Left ventricle myocardium superior (tissue), 1 donor: ENCODE data around the gene HCAR2. TPM values are rescaled to one million over a fixed set of nuclear protein-coding genes. Genes with fewer than 3 reads are reported as not detected.
"Not testable (repeated sequence)": the region's sequence is repeated elsewhere in the genome, so short reads cannot be mapped to it uniquely, and the experiment has no call there.

Source experiments
- ATAC-seq: fragments of 200-7000 bp; cut with Tn5 transposase; one replicate; pipeline ENCODE4 v1.9.1; 2020; ENCODE audit warnings: mild to moderate bottlenecking, moderate library complexity
- DNase-seq: peaks from one replicate; pipeline ENCODE4 v3.0.0-alpha.2; 2020
- intact Hi-C: fragments of 100-400 bp; cut with micrococcal nuclease; formaldehyde crosslinking; loops from one replicate; pipeline ENCODE4 v1.11.0; 2022
- long read RNA-seq: library from polyadenylated mRNA; unstranded; transcript quantifications from one replicate; pipeline ENCODE4 v2.0.0, GENCODE V29; 2021
- total RNA-seq: library from RNA; stranded (reverse); fragmentation: NEBNext Ultra II Directional; extraction: Animal tissue kit (Norgen Biotek cat#: 25700); gene quantifications from one replicate; pipeline ENCODE4 v1.2.1, GENCODE V29; 2021
- donor health status: DM: no; HTN: yes; CAD: no; lungs with severe emphysema.

The HCAR2 gene
- 0.17 TPM for total RNA-seq
- long read RNA-seq: 0 reads

- DNase-seq, ATAC-seq, intact Hi-C loops: not testable (repeated sequence)
Measured at GRCh38 chr12:122702890-122703611, at the start of gene HCAR2. HCAR2 (minus strand) TSS chr12:122703357; CDS start chr12:122703283, 74 bp downstream.

GRCh38 chr12:122752464-122753318, 49.5 kb upstream of the HCAR2 start, which contains the start of gene DENR:
DENR (plus strand) TSS chr12:122752824; CDS start chr12:122753702, 878 bp downstream.
- ATAC-seq: peak; percentile 99
- intact Hi-C loops: no loop called here

GRCh38 chr12:122750781-122751515, 47.8 kb upstream of the HCAR2 start:
- DNase-seq, ATAC-seq, intact Hi-C loops: not testable (repeated sequence)

More at GRCh38 chr12:122752464-122753318, 49.5 kb upstream of the HCAR2 start, which contains the start of gene DENR:
- DNase-seq: peak; percentile 99

- intact Hi-C loops: no loop called here
- ATAC-seq: no peak
- DNase-seq: no peak
Measured at GRCh38 chr12:122749569-122750332, 46.6 kb upstream of the HCAR2 start.

GRCh38 chr12:122747224-122748135, 44.3 kb upstream of the HCAR2 start:
- DNase-seq: no peak
- intact Hi-C loops: no loop called here
- ATAC-seq: no peak

- DNase-seq: no peak
- ATAC-seq: peak; percentile 23
- intact Hi-C loops: no loop called here
Measured at GRCh38 chr12:122743895-122744525, 40.9 kb upstream of the HCAR2 start.

- no peak for ATAC-seq
- no peak for DNase-seq
- intact Hi-C loops: no loop called here
Measured at GRCh38 chr12:122740351-122740750, 37.2 kb upstream of the HCAR2 start.

GRCh38 chr12:122738571-122738970, 35.4 kb upstream of the HCAR2 start:
- intact Hi-C loops: no loop called here
- DNase-seq: no peak
- ATAC-seq: no peak

- no peak for ATAC-seq
- intact Hi-C loops: no loop called here
- no peak for DNase-seq
Measured at GRCh38 chr12:122732611-122733010, 29.5 kb upstream of the HCAR2 start.

GRCh38 chr12:122732170-122732569, 29.0 kb upstream of the HCAR2 start:
- ATAC-seq: no peak
- intact Hi-C loops: no loop called here

GRCh38 chr12:122730215-122731014, 27.3 kb upstream of the HCAR2 start, which contains the start of gene HCAR1:
HCAR1 (minus strand) TSS chr12:122730844; CDS start chr12:122730339, 505 bp downstream.
- intact Hi-C loops: no loop called here
- ATAC-seq: no peak
- no peak for DNase-seq

More at GRCh38 chr12:122732170-122732569, 29.0 kb upstream of the HCAR2 start:
- DNase-seq: no peak

GRCh38 chr12:122729583-122730214, 26.5 kb upstream of the HCAR2 start:
- intact Hi-C loops: no loop called here
- DNase-seq (no peak), ATAC-seq (no peak)

GRCh38 chr12:122726080-122726558, 23.0 kb upstream of the HCAR2 start:
- intact Hi-C loops: no loop called here
- ATAC-seq: no peak
- DNase-seq: no peak

- ATAC-seq: no peak
- DNase-seq: no peak
- intact Hi-C loops: no loop called here
Measured at GRCh38 chr12:122725452-122726079, 22.4 kb upstream of the HCAR2 start.

- DNase-seq (no peak), ATAC-seq (no peak)
- intact Hi-C loops: no loop called here
Measured at GRCh38 chr12:122724641-122725243, 21.6 kb upstream of the HCAR2 start.
